ENCODE measurements around the gene SPG11.
"Not testable (repeated sequence)": the region's sequence is repeated elsewhere in the genome, so short reads cannot be mapped to it uniquely, and the experiment has no call there.

Gene SPG11

DNA sequence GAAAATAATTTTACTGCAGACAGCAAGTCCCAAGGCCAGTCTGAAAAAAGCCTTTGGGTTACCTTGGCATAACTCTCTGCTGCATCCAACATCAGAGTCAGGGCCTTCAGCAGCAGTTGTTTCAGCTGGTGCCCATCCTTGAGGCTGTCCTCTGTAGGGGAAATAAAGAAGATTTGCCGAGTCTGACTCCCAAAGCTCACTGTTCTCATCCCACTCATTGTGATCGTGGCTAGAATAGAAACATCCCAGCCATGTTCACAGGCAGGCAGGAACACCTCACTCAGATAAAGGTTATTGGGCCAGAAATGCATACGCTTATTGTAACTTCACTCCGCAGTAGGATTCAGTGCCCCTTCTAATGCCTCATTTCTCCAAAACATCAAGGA is 97.3 kb downstream of the SPG11 start:
- no peak for DNase-seq (ENCODE audit: low read depth, low spot score)

DNA sequence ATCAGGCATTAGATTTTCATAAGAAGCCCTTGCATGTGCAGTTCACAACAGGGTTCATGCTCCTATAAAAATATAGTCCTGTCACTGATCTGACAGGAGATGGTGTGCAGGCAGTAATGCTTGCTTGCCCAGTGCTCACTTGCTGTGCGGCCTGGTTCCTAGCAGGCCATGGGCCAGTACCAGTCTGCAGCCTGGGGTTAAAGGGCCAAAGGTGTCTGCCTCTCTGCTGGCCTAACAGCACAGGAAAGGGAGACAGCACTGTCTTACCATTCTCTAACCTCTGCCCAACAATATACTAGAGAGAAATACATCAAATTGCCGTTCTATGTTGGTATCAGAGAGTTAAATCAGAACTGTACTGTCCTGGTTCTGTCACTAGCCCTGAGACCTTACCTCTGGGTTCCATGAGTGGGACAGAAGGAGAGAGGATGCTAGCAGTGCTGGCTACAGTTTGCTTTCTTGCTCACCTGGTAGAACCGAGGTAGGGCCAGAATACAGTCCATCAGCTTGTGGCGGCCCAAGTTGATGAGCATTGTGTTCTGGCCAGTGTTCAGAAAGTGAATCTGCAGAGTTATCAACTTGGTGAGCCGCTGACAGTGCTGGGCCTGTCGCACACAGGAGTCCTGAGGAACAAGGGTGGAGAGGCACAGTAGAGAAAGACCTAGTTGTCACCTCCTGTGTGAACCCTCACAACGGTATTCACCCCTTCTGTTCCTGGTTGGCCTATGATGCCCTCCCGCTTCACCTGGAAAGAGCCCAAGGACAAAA is 97.9 kb downstream of the SPG11 start:
- no peak for DNase-seq (ENCODE audit: low read depth, low spot score)

- DNase-seq (ENCODE audit: low read depth, low spot score) = not testable (repeated sequence)
Observed at GRCh38 chr15:44560926-44561325, 102.5 kb downstream of the SPG11 start.

DNA sequence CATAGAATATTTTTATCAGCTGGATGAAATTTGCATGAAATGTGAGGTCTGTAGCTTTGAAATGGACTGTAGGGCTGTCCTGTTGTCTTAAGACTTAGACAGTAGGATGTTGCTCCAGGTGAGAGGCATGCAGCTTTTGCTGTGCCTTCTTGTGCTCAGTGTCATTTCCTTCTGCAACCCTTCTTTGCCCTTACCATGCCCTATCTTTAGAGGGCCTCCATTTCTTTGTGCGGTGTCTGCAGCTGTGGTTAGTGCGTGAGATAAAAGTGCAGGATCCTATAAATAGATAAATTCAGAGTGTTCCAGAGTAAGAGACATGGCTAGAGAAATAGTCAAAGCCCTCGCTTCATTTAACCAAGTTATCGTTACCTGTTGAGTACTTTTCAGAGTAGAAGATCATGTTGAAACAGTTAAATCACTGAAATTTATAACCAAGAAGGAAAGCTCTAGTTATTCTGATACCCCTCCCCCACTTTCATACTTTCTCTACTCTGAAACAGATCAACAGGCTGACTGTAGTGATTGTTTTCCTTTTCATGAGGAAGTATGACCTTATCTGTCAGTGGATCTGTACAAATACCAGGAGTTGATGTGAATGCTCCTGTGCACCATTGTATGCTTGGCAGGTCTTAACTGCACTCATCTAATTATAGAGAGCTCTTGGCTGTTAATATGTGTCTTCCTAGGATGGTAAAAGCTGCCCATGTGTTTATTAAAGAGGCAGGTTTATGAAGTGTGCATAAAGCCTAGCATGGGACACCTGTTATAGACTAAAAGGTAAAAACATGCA is 108.3 kb downstream of the SPG11 start:
- no peak for DNase-seq (ENCODE audit: low read depth, low spot score)

DNA sequence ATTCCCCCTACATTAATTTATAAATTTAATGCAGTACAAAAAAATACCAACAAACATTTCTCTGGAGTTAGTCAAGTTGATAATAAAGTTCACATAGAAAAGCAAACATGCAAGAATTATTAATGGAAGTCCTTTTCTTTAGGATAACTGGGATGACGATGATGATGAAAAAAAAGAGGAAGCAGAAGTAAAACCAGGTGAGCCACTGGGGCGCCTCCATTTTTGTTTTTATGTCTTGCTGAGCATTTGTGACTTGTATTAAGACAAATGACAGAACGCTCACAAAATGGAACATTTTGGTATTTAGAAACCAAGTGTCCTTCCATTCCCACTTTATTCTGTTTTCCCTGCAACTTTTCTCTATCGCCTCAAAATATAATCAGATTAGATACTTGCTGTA is 112.7 kb downstream of the SPG11 start:
- no peak for DNase-seq (ENCODE audit: low read depth, low spot score)

DNA sequence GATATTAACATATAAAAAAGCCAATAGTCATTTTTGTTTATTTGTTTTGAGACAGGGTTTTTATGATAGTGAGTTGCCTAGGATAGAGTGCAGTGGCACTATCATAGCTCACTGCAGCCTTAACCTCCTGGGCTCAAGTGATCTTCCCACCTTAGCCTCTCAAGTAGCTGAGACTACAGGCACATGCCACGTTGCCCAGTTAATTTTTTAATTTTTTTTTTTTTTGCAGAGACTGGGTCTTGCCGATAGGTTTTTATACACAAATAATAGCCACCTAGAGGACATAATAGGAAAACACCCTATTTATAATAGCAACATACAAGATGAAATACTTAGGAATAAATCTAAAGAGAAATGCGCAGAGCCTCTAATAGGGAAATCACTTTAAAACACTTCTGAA is 113.2 kb downstream of the SPG11 start:
- no peak for DNase-seq (ENCODE audit: low read depth, low spot score)

- not testable (repeated sequence) for DNase-seq (ENCODE audit: low read depth, low spot score)
Observed at GRCh38 chr15:44549152-44549551, 114.3 kb downstream of the SPG11 start.

GRCh38 chr15:44545913-44546802 is 117.3 kb downstream of the SPG11 start:
- DNase-seq (ENCODE audit: low read depth, low spot score) = no peak

DNA sequence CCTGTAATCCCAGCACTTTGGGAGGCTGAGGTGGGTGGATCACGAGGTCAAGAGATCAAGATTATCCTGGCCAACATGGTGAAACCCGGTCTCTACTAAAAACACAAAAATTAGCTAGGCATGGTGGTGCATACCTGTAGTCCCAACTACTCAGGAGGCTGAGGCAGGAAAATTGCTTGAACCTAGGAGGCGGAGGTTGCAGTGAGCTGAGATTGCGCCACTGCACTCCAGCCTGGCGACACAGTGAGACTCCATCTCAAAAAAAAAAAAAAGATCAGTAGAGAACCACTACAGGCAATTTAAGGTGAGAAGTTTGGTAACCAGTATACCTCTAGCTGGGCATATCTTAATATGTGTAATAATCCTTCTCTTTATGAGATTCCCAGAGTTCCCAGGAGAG is 118.7 kb downstream of the SPG11 start:
- DNase-seq (ENCODE audit: low read depth, low spot score) = not testable (repeated sequence)

DNA sequence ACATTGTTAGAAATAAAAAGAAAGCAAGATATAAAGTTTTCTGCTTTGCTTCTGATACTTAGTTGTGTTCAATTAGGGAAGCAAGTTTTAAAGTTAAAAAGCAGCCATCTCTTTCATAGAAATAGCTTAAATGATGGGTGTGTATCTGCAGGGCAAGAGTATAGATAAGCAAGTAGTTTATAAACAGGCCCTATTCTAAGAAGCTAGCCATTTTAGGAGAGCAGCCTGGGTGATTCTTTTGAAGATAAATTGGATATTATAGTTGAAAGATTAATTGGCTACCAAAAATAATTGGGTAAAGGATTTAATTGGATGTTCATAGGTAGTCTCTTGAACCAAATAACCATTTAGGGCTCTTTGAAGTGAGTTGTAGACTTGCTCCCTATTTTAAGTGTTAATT is 120.9 kb downstream of the SPG11 start:
- no peak for DNase-seq (ENCODE audit: low read depth, low spot score)

DNA sequence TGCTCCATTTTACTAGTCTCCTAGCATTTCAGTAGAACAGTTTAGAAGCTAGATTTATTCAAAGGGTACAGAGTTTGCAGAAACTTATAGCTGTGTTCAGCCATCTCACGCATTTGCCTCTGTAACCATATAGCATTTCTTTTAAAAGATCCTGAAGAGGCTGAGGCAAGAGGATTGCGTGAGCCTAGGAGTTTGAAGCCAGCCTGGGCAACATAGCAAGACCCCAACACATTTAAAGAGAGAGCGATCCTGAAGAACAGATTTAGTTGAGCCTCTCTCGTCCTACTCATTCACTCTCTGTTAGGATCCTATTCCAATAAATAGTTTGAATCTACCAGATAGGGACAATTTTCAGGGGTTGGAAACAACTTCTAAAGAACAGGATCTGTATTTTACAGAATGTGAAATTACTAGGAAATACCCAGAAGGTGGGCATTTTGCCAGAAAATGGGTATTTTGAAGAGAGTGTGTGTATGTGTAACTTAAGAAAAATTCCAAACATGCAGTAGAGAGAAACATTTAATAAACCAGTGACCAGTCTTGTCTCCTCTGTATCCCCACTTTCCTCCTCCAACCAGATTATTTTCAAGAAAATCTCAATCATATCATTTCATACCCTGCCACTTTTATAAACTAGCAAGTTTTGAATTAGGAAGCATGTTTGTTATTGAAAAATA is 122.0 kb downstream of the SPG11 start:
- no peak for DNase-seq (ENCODE audit: low read depth, low spot score)

DNA sequence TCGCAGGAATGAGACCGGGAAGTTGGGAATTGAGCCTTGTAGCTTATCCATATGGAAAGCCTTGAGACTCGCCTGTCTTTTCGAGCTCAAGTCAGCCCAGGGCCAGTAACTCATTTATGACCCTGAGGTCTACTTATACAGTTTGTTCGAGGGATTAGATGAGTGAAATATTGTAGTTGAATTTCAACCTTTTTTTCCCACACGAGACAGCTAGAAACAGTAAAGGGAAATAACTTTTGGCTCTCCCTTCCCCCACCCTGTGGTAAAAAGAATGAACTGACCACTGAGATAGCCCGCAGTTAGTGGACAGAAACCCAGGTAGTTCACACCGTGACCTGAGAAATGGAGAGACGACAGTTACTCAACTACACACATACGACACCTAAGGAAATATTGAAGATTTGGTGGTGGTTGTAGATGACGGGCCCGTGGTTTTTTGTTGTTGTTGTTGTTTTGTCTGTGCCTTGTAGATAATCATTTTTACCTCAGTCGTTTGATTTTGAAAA is 125.7 kb downstream of the SPG11 start:
- DNase-seq (ENCODE audit: low read depth, low spot score) = no peak

GRCh38 chr15:44536962-44537734 is 126.3 kb downstream of the SPG11 start, which contains the start of gene EIF3J:
TSS of gene EIF3J (plus strand) at chr15:44537147. CDS start at chr15:44537195, 48 bp downstream.
- peak; percentile 96 for DNase-seq (ENCODE audit: low read depth, low spot score)

DNA sequence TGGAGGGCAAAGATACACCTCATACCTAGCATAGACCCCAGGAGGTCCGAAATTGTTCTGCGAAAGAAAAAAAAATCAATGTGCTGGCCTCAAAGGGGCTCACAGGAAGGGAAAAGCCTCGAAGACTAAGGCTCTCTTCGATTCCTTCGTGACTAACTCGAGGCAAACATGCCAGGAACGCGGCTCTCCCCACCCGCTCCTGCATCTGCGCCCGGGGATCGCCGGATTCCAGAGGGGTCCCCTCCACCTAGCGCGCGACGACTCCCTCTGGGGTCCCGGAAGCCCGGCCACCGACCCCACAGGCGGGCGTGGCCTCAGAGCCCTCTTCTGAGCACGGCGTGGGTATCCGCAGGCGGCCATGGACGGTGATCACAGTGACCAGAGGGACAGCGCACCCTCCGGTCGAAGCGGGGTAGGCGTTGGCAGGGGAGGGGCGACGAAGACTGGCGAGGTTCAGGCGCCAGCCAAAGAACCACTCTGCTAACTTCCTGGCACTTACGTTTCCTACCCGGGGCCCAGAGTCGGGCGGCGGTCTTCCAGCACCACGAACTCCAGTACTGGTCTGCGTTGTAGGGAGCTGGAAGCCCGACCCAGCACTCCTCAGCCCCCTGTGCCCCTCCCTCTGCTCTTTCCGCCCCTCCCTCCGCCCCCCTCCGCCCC is 127.0 kb downstream of the SPG11 start:
- no peak for DNase-seq (ENCODE audit: low read depth, low spot score)

DNA sequence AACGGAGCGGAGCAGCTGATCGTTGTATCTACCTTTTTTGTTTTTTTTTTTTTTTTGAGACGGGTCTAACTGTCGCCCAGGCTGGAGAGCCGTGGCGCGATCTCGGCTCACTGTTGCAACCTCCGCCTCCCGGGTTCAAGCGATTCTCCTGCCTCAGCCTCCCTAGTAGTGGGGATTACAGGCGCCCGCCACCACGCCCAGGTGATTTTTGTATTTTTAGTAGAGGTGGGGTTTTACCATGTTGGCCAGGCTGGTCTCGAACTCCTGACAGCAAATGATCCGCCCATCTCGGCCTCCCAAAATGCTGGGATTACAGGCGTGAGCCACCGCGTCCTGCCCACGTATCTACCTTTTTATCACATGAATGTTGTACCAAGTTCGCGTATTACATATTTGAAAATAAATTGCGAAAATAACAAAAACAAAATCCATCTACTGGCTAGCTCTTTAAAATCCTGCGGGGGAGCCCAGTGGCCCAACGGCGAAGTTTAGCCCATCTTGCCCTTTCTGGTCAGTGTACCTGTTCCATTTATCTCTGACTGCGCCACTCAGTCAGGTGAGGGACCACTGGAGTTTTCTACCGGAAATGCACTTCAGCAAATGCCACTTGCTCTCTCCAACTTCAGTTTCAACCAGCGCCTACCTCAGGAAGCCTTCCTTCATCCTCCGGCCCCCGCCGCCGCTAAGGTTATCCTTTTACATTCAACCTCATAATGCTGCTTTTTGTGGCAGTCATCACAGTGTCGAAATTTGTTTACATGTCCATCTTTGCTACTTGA is 127.8 kb downstream of the SPG11 start:
- no peak for DNase-seq (ENCODE audit: low read depth, low spot score)

DNA sequence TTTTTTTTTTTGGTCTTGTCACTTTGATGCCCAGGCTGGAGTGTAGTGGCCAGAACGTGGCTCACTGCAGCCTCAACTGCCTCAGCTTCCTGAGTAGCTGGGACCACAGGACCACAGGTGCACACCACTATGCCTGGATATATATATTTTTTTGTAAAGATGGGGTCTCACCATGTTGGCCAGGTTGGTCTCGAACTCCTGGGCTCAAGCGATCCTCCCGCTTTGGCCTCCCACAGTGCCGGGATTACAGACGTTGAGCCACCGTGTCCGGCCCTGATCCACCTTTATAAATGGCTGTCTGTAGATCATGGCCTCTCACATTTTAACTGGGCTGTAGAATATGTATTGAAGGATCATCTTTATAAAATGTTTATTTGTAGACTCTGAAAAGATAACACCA is 128.4 kb downstream of the SPG11 start:
- no peak for DNase-seq (ENCODE audit: low read depth, low spot score)

DNA sequence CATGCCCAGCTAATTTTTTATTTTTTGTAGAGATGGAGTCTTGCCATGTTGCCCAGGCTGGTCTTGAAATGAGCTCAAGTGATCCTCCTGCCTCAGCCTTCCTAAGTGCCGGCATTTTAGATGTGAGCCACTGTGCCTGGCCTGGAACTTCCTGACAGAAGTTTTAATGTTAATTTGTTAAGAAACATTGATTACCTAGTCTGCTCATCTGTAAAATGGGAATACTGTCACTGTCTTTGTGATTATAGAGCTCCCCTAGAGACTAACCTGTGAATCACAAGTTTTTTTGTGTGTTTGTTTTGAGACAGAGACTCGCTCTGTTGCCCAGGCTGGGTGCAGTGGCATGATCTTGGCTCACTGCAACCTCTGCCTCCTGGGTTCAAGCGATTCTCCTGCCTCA is 130.8 kb downstream of the SPG11 start:
- no peak for DNase-seq (ENCODE audit: low read depth, low spot score)

DNA sequence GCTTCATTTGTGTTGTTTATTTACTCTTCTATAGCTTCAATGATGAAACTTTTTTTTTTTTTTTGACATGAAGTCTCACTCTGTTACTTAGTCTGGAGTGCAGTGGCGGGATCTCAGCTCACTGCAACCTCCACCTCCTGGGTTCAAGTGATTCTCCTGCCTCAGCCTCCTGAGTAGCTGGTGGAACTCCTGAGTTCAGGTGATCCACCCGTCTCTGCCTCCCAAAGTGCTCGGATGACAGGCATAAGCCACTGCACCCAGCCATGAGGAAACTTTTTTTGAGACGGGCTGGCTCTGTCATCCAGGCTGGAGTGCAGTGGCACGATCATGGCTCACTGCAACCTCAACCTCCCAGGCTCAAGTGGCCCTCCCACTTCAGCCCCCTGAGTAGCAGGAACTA is 131.2 kb downstream of the SPG11 start:
- not testable (repeated sequence) for DNase-seq (ENCODE audit: low read depth, low spot score)

- DNase-seq (ENCODE audit: low read depth, low spot score) = no peak
Observed at GRCh38 chr15:44530653-44531052, 132.8 kb downstream of the SPG11 start.

Data from ELF-1 (cell line).